GM21529 (cell line): Measurements from ENCODE around the gene ROPN1.
"Not testable (repeated sequence)": the region's sequence is repeated elsewhere in the genome, so short reads cannot be mapped to it uniquely, and the experiment has no call there.

ENCODE experiments used
- ATAC-seq: cut with Tn5 transposase; IDR thresholded peaks from one replicate; pipeline ENCODE4 v1.9.1; 2021; ENCODE audit not compliant: unreplicated experiment

ROPN1 gene

GRCh38 chr3:123991730-123992588, at the start of gene ROPN1:
Gene ROPN1 (minus strand): TSS chr3:123992124. CDS start chr3:123980481, 11,643 bp downstream.
- not testable (repeated sequence) for ATAC-seq

GRCh38 chr3:124041553-124041952, 49.6 kb upstream of the ROPN1 start:
- ATAC-seq, result no peak

DNA sequence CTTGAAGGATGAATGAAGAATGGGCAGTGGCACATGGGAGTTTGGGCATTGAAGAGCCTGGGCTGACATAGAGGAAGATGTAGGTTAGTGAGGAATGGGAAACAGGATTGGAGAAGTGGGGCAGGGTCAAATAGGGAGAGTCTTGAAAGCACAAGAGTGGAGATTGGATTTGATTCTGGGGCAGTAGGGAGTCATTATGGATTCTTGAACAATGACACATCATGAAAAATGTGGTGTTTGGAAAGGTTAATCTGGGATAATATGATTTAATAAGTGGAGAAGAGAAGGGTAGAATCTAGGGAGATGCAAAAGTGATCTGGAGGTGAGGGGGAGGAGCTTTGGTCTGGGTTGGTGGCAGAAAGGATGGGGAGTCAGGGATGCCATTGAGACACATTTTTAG, 45.4 kb upstream of the ROPN1 start:
- ATAC-seq, result no peak

GRCh38 chr3:124036214-124036613, 44.3 kb upstream of the ROPN1 start:
- ATAC-seq, result not testable (repeated sequence)

GRCh38 chr3:124035463-124036121, 43.7 kb upstream of the ROPN1 start:
- no peak for ATAC-seq

GRCh38 chr3:124034844-124035152, 42.9 kb upstream of the ROPN1 start:
- ATAC-seq, result no peak

DNA sequence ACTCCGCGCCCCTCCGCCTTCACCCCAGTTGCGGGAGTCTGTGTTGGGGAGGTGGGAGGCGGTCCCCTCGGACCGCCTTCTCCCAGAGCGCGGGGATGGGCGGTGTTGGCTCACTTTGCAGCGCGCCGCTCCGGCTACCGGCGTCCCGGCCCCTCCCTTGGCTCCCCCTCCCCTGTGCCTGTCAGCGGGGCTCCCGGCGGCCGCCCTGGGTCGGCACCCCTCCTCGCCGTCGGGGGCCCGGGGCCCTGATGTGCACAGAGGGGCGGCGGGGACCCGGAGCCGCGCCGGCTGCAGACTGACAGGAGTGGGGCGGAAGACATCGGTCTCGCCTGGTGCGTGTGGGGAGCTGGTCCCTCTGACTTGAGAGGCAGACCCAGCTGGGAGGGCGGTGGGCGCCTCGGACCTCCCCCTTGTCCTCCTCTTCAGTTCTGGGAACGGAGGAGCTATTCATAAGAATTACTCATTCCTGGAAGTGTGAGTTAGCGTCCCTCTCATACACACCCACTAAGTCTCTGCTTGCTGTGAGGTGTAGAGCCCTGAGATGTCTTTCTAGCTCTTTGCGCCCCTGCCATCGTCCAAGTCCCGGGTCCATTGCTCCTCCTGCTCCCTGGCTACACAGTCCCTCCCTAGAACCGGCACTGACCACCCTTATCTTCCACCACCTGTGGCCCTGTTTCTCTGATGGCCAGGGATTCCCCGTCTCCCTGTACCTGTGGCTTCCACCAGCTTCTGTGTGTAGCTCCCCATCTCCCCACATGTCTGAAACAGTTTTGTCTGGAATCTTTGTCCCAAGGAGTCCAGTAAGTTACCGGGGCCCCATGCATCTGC, 42.3 kb upstream of the ROPN1 start:
- ATAC-seq, result no peak

GRCh38 chr3:124033360-124034015, 41.6 kb upstream of the ROPN1 start, which contains the start of gene KALRN:
Gene KALRN (plus strand): TSS chr3:124033369.
- peak; percentile 34 for ATAC-seq

DNA sequence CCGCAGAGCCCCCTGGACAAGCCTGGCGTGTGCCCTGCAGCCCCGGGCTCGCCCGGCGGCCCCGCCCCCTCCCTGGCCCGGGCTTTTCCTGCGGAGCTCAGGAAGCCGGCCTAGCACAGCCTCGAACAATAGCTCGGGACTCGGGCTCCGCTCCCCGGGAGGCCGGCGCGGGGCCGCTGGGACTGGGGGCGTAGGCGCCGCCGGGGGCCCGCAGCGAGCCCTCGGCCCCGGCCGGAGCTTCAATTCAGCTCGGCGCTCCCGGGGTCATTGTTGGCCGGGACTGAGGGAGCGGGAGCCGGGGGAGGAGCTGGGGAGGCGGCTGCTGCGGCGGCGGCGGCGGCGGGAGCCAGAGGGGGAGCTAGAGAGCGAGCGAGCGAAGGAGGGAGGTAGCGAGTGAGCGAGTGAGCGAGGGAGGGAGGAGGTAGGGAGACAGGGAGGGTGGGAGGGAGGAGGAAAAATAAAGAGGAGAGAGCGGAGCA, 41.0 kb upstream of the ROPN1 start:
- ATAC-seq, result peak; percentile 93

DNA sequence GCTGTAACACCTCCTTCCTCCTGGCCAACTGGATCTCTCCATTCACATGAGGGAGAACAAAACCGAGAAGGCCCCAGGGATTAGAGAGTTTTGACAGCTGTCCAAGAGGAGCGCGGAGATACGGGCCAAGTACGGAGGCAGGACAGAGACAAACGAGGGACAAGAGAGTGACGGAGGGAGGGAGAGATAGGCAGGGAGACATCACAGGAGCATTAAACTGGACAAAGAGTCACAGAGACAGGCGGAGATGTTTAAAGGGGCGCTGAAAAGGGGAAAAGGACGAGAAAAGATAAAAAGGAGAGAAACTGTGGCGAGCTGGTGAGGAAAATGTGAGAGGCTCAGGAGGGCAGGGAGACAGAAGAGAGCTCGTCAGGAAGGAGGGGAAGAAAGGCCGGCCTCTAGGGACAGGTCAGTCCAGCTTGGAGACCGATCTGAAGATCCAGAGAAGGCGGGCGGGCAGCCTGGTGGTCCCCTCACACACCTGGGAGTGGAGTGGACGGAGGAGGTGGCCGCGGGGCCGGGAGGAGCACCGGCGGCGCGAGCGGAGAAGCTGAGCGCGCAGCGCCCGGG, 40.5 kb upstream of the ROPN1 start:
- ATAC-seq, result no peak

GRCh38 chr3:124026516-124026915, 34.6 kb upstream of the ROPN1 start:
- no peak for ATAC-seq

- not testable (repeated sequence) for ATAC-seq
These were observed 31.6 kb upstream of the ROPN1 start for GRCh38 chr3:124023531-124023930.

- ATAC-seq, result no peak
These were observed 27.4 kb upstream of the ROPN1 start for GRCh38 chr3:124019291-124019690.

GRCh38 chr3:124017502-124017901, 25.6 kb upstream of the ROPN1 start:
- not testable (repeated sequence) for ATAC-seq

DNA sequence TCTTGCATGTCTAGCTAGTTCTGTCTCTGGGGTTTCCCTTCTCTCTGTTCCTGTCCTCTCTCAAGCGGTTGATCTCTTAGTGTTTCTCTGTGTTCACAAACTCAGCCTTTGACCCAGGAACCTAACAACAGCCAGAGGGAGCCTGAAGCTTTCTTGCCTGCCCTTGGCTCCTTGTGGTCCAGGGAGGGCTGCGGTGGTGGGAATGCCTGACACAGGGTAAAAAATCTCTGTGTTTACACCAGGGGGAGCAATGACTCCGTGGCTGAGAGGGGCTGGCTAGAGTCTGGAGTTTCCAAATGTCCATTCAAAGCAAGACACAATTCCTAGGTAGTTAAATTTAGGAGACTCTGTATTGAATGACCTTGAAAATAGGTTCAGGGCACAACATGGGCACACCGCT, 24.6 kb upstream of the ROPN1 start:
- ATAC-seq, result not testable (repeated sequence)

DNA sequence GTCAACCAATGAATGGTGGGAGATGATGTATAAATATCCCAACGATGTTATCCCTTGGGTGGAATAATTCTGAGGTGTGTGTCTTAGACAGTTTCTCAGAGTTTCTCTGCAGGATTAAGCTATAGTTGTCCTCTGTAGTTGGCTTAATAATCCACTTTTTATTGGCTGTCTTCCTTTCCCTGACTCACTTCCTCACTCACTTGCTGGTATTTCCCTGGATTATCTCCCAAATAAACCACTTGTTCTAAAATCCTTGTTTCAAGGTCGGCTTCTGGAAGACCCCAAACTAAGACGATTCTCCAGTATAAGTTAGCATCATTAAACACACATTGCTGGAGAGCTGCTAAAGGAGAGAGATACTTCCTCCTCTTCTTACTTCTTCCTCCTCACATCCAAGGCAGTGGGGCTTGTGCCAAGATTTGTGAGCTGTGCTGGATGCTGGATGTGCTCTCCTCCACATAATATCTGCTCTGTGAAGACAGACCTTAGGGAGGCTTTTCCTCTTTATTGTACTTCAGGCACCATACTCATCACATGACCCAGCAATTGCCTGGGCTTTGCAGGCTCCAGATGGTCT, 22.5 kb upstream of the ROPN1 start:
- ATAC-seq, result no peak

GRCh38 chr3:124008321-124008720, 16.4 kb upstream of the ROPN1 start:
- ATAC-seq, result not testable (repeated sequence)

DNA sequence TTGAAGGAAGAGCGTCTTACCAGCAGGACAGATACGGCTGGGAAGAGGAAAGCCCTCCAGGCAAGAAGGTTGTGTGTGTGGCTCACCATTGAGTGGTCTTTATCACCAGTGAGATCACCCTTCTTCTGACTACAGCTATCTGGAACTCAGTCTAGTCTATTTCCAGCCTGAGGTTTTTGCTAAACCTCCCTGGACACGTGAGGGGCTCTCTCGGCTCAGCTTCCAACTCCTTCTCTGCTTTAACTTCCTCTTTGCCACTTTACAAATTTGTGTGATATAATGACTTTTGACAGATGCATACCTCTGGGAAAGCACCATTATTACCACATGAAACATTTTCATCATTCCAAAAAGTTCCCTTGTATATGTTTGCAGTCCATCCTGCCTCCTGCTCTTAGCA, 15.3 kb upstream of the ROPN1 start:
- ATAC-seq, result no peak

DNA sequence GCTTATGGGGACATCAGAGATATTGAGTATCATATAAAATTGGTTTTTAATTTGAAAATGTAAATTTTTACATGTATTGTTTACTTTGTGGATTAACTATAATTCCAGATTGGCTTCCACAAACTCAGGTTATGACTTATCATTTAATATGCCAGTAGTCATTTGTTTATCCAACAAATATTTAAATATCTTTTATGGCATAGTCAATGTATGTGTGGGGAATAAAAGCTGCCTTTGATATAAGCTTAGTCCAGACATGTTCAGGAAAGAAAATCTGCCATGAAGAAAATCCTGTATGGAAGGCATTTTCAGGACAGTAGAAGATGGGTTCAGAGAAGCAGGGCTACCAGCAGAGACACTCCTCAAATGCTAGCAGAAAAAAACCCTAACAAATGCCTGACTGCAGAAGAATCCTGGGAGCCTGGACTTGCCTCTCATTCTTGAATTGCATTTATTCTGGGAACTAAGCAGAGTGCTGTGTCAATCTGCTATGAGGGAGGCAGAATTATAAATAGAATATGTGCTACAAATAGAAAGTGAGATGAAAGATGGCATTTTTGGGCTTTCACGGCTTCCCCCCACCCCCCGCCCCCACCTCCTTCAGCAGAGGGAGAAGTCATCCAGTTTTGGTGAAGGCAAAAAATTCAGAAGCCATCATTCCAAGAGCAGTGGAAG, 10.6 kb upstream of the ROPN1 start:
- not testable (repeated sequence) for ATAC-seq

DNA sequence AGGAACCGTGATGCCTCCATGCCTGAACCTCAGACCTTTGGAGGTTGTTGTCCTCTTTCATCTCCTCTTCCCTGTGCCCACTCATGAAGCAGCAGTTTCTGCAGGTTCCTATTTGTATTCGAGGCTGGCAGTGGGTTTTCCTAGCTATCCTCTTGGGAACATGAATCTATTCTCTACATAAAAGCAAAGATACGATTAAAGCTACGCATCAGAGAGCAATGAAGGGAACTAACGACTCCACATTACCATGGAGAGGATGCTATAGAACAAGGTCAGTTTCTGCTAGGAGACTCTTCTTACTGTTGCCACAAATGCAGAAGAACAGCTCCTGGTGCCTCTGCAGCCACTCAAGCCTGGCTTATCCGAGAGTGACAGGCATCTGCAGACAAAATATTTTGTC, 9.4 kb upstream of the ROPN1 start:
- not testable (repeated sequence) for ATAC-seq
